Retina (tissue), 1 donor: Measurements from ENCODE around the gene MRPL37.

Source experiments
- DNase-seq: peaks from one replicate; pipeline ENCODE4 v3.0.0-alpha.2; 2016

The MRPL37 gene

GRCh38 chr1:54266195-54266594 is 66.2 kb downstream of the MRPL37 start:
- no peak for DNase-seq

DNA sequence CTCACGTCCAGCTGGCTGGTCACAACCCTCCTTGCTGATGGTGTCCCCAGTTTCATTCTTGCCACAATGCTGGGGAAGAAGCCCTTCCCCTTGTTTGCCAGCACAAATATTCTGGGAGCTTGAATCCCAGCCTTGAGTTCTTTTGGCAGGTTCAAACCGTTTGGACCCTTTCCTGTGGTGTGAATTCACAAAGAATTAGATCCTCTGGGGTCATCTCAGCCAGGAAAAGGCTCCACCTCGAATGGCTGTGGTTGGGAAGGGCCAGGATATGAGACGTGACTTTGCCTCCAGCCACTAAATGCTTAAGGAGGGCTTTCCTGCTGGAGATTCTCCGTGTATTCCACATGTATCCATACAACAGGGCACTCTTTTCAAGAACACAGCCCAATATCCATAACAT is 66.9 kb downstream of the MRPL37 start:
- no peak for DNase-seq
